Activated T-cell treated with anti-CD3 and anti-CD28 coated beads, Interleukin-2, amount 50 U/mL, for 1 hour (primary cell): ENCODE results near the gene RNF223.
"Not testable (repeated sequence)": the region's sequence is repeated elsewhere in the genome, so short reads cannot be mapped to it uniquely, and the experiment has no call there.

Source experiments
- DNase-seq: peaks from one replicate; pipeline ENCODE4 v3.0.0-alpha.2; 2020

RNF223 gene

DNA sequence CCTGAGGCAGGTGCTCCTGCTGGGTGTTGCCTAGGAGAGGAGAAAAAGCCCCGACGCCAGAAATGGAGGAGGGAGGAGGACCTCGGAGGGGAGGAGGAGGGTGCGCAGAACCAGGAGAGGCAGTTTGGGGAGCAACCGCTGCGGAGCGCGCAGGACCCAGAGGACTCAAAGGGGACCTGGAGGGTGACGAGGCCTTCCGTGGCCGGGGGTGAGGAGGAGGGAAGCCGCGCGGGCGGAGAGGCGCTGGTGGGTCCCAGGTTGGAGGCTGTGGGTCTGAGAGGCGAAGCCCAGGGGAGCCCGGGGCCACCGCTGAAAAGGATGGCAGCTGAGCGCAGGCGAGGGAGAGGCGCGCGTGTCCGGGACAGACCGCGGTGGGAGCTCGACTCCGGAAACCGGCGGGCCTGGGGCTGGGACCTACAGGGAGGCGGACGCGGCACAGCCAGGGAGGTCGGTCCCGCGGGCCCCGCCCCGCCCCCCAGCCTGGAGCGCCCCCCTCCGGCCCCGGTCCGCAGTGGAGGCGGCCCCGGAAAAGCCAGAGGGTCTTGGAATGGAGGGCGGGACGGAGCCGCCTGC lies 15.1 kb downstream of the RNF223 start:
- DNase-seq = no peak

DNA sequence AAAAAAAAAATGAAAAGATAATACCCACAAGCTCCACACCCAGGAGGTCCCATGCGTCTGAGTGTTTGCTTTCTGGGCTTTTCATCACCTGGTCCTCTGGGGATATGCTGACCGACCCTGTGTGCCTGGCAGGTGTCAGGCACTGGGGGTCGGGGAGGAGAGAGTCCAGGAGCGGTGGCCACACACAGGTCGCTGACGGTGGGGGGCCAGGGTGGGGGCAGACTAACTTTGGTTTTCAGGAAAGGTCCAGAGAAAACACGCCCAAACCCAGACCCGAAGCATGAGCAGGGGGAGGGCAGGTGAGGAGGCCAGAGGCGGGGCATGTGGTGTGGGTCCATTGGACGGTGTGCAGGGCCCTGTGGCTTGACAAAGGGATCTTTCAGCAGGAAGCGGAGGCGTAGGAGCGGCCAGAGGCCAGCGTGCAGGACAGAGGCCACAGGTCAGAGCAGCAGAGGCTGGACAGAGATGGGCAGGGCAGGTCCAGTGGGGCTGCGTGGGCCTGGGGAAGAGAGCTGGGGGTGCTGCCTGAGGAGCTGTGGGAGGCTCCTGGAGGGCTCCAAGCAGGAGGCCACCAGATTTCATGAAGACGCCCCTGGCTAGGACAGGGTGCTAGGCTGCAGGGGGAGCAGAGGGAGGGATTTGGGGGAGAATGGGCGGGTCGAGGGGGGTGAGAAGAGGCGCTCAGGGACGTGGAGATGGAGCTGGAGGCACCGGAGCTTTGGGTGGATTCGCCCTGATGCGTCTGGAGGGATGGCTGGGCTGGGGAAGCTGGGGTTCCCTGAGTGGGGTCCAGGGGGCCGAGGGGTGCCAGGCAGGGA lies 15.8 kb downstream of the RNF223 start:
- DNase-seq = no peak

DNA sequence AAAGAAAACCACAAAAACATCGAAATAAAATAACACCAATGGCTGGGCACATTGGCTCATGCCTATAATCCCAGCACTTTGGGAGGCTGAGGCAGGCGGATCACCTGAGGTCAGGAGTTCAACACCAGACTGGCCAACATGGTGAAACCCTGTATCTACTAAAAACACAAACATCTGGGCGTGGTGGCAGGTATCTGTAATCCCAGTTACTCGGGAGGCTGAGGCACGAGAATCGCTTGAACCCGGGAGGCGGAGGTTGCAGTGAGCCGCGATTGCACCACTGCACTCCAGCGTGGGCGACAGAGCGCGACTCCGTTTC lies 16.4 kb downstream of the RNF223 start:
- DNase-seq = not testable (repeated sequence)

DNA sequence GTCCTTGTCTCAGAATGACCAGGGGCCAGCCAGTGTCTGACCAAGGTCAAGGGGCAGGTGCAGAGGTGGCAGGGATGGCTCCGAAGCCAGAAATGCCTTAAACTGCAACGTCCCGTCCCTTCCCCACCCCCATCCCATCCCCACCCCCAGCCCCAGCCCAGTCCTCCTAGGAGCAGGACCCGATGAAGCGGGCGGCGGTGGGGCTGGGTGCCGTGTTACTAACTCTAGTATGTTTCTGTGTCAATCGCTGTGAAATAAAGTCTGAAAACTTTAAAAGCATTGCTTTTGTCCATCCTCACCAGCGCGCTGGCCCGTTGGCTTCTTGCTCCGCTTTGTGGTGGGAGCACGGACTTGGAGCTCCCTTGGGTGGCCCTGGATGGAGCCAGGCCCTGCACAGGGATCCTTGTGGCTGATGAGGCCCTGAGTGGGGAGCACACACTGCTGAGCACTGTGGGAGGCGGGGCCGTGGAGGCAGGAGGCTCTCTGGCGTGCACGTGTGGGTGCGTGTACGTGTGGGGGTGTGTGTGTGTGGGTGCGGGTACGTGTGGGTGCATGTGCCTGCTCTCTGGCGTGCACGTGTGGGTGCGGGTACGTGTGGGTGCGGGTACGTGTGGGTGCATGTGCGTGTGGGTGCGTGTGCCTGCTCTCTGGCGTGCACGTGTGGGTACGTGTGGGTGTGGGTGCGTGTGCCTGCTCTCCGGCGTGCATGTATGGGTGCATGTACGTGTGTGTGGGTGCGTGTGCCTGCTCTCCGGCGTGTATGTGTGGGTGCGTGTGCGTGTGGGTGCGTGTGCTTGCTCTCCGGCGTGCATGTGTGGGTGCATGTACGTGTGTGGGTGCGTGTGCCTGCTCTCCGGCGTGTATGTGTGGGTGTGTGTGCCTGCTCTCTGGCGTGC lies 18.0 kb downstream of the RNF223 start:
- DNase-seq = no peak

DNA sequence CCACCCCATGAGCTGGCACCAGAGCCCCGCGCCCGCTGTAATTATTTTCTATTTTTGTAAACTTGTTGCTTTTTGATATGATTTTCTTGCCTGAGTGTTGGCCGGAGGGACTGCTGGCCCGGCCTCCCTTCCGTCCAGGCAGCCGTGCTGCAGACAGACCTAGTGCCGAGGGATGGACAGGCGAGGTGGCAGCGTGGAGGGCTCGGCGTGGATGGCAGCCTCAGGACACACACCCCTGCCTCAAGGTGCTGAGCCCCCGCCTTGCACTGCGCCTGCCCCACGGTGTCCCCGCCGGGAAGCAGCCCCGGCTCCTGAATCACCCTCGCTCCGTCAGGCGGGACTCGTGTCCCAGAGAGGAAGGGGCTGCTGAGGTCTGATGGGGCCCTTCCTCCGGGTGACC lies 19.1 kb downstream of the RNF223 start:
- DNase-seq = no peak

DNA sequence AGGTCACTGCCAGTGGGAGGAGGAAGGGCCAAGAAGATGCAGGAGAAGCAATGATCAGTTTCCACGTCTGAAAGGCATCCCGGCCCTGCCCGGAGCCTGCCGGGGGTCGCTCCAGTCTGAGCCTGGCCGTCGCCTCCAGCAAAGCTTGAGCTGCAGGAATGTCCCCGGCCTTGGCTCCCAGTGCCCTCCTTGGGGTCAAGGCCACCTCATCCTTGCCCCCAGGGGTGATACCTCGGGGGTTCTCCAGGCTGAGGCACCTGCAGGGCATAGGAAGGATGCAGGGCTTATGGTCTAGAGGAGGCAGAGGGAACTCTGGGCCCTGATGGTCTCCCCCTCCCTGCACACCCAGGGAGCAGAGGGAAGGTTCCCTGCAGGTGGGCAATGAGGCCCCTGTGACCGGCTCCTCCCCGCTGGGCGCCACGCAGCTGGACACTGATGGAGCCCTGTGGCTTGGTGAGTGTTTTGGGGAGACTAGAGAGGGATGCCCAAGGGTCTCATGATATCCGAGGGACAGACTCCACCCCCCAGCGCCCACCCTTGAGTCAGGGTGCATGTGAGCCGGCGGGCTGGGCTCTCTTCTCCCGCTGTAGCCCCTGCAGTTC lies 19.9 kb downstream of the RNF223 start:
- no peak for DNase-seq

DNA sequence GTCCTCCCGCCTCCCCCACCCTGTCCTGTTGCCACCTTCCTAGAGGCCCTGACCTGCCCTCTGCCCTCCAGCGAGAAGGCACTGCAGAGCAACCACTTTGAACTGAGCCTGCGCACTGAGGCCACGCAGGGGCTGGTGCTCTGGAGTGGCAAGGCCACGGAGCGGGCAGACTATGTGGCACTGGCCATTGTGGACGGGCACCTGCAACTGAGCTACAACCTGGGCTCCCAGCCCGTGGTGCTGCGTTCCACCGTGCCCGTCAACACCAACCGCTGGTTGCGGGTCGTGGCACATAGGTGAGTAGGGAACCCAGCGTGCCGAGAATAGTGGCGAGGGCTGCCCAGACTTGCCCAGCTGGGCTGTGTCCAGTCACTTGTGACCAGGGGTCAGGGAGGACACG lies 20.4 kb downstream of the RNF223 start:
- no peak for DNase-seq

DNA sequence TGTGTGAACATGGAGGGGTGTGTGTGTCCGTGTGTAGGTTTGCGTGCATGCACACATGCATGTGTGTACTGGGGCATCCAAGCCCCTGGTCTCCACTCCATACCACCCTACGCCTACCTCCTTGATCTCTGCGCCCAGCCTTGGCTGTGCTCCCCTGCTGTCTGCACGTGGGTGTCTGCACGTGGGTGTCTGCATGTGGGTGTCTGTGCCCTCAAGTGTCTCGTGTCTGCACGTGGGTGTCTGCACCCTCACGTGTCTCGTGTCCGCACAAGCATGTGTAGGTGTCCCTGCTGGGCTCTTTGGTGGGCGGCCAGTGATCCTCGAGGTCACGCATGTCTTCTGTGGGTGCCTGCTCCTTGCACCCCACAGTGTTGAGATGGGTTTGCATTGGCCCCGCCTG lies 21.1 kb downstream of the RNF223 start:
- DNase-seq = no peak

DNA sequence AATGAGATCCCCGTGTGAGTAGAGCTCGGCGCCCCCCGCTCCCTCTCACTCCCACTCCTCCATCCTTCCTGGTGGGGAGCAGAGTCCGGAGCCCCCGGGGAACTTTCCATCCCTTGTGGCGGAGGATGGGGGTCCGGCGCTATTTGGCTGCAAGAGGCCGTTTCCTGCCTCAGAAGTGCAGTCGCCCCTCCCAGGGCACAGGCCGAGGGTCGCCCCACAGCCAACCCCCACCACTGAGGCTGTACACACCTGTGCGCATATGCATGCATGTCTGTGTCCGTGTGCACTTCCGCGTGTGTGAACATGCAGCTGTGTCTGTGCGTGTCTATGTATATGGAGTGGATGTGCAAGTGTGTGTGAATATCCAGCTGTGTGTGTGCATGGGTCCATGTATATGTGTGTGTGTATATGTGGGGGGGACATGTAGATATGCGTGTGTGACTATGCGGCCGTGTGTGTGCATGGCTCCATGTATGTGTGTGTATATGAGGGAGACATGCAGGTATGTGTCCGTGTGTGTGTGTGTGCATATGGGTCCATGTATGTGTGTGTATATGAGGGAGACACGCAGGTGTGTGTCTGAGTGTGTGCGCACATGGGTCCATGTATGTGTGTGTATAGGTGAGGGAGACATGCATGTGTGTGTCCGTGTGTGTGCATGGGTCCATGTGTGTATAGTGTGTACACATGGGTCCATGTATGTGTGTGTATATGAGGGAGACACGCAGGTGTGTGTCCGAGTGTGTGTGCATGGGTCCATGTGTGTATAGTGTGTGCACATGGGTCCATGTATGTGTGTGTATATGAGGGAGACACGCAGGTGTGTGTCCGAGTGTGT lies 21.9 kb downstream of the RNF223 start:
- DNase-seq = no peak

DNA sequence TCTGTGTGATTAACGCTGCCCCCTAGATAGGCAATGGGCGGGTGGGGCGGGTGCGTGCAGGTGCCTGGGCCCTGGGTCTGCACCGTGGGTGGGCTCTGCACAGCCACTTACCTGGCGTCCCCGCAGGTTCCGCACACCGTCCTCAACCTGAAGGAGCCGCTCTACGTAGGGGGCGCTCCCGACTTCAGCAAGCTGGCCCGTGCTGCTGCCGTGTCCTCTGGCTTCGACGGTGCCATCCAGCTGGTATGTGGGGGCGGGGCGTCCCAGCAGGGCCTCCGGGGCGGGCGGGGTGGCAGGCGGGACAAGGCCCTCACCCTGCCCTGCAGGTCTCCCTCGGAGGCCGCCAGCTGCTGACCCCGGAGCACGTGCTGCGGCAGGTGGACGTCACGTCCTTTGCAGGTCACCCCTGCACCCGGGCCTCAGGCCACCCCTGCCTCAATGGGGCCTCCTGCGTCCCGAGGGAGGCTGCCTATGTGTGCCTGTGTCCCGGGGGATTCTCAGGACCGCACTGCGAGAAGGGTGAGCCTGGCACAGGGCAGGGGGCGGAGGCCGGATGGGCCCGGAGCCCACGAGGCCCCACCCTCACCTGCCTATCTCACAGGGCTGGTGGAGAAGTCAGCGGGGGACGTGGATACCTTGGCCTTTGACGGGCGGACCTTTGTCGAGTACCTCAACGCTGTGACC lies 22.8 kb downstream of the RNF223 start:
- DNase-seq = no peak

DNA sequence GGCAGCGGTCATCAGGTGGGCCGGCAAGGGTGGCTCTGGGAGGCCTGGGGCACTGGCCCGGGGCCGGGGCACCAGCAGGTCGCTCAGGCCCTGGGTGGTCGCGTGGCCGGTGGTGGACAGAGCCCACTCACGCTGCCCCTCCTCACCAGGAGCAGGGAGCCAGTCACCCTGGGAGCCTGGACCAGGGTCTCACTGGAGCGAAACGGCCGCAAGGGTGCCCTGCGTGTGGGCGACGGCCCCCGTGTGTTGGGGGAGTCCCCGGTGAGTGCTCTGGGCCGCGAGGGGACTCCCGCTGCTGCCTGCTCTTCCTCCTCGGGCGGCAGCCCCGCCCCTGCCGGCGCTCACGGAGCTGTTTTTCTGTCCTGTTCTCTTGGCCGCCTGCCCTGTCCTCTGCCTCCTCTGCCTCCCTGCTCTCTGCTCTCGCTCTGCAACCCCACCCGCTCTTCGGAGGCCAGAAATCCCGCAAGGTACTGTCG lies 23.5 kb downstream of the RNF223 start:
- DNase-seq = no peak

DNA sequence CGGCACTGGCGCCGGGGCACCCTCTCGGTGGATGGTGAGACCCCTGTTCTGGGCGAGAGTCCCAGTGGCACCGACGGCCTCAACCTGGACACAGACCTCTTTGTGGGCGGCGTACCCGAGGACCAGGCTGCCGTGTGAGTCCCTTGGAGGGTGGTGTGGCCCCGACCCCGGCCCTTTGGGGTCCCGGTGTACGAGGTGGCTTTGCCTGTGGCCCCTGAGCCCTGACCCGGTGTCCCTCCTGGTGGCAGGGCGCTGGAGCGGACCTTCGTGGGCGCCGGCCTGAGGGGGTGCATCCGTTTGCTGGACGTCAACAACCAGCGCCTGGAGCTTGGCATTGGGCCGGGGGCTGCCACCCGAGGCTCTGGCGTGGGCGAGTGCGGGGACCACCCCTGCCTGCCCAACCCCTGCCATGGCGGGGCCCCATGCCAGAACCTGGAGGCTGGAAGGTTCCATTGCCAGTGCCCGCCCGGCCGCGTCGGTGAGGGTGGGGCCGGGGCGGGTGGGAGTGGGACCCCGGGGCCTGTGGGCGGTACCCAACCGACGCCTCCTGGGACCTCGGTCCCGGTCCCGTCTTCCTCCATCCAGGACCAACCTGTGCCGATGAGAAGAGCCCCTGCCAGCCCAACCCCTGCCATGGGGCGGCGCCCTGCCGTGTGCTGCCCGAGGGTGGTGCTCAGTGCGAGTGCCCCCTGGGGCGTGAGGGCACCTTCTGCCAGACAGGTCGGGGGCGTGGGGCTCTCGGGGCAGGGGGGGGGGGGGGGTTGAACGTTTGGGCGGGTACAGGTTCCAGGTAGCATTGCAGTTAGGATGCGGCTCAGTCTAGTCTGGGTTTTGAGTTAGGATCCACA lies 24.6 kb downstream of the RNF223 start:
- no peak for DNase-seq

DNA sequence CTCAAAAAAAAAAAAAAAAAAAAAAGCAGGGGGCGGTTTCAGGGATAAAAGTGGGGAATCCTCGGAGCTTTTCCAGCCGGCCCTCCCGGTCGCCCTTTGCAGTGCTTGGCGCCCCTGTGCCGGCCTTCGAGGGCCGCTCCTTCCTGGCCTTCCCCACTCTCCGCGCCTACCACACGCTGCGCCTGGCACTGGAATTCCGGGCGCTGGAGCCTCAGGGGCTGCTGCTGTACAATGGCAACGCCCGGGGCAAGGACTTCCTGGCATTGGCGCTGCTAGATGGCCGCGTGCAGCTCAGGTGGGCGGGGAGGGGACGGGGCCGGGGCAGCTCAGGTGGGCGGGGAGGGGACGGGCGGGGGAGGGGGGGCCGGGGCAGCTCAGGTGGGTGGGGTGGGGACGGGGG lies 25.3 kb downstream of the RNF223 start:
- DNase-seq = no peak

DNA sequence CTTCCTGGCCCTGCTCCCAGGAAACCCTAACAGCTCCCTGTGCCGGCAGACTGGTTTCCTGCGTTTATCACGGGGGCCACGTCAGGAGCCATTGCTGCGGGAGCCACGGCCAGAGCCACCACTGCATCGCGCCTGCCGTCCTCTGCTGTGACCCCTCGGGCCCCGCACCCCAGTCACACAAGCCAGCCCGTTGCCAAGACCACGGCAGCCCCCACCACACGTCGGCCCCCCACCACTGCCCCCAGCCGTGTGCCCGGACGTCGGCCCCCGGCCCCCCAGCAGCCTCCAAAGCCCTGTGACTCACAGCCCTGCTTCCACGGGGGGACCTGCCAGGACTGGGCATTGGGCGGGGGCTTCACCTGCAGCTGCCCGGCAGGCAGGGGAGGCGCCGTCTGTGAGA lies 26.1 kb downstream of the RNF223 start:
- DNase-seq = no peak

DNA sequence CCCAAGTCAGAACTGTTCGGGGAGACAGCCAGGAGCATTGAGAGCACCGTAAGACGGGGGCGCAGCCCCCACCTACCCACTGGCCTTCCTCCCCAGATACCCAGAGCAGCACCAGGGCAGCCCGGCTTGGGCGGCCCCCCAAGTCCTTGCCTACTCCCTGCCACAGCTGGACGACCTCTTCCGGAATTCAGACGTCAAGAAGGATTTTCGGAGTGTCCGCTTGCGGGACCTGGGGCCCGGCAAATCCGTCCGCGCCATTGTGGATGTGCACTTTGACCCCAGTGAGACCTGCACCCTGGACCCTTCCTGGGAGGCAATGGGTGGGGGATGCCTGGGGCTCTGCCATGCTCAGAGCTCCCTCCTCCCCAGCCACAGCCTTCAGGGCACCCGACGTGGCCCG lies 26.7 kb downstream of the RNF223 start:
- DNase-seq = no peak

DNA sequence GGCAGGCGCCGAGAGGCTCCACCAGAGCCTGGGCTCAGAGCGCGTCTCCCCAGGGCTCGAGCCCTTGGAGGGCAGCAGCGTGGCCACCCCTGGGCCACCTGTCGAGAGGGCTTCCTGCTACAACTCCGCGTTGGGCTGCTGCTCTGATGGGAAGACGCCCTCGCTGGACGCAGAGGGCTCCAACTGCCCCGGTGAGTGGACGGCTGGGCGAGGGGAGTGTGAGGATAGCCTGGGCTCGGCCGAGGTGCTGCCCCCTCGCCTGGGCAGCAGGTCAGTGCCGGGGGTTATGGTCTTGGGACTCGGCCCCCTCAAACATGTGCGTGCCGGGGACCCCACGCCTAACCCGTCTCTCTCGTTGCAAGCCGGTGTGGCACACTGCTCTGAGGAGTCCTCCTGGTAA lies 27.3 kb downstream of the RNF223 start:
- DNase-seq = no peak

DNA sequence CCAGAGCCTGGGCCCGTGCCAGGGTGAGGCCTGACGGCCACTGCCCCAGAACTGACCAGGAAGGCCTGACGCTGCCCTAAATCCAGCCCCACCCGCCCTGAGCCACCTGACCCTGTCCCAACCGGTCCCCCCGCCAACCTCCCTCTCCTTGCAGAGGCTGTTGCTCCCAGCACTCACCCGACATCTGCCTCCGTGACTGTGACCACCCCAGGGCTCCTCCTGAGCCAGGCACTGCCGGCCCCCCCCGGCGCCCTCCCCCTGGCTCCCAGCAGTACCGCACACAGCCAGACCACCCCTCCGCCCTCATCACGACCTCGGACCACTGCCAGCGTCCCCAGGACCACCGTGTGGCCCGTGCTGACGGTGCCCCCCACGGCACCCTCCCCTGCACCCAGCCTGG lies 27.9 kb downstream of the RNF223 start:
- no peak for DNase-seq

DNA sequence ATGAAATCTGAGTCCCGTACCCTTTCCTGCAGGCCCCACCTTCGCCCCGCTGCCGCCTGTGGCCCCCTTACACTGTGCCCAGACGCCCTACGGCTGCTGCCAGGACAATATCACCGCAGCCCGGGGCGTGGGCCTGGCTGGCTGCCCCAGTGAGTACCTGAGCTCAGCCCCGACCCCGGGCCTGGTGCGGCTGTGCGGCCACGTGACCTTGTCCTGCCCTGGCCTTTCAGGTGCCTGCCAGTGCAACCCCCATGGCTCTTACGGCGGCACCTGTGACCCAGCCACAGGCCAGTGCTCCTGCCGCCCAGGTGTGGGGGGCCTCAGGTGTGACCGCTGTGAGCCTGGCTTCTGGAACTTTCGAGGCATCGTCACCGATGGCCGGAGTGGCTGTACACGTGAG lies 29.0 kb downstream of the RNF223 start:
- DNase-seq = no peak

DNA sequence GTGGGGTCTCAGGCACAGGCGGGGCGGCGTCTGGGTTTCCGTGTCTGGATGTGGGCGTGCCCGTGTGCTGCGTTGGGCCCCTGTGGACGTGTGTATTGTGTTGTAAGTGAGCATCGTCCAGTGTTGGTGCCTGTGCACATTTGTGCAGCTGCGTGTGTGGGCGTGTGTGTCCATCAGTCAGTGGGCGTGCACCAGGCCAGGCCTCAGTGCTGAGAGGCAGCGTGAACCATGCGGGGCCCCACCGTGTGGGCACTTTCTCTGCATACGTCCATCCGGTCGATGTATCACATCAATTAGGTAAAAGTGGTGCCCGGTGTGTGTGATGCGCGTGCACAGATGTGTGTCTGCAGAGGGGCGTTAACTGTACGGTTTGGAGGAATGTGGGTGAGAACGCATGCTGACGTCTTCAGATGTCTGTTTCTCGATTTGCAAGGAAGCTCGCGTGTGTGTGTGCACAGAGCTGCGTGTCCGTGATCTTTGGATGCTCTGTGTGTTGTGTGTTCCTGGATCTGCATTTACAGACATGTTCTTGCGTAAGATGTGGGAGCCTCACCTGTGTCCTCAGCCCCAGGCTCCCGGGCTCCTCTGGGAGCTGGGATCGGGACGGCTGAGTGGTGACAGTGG lies 29.5 kb downstream of the RNF223 start:
- DNase-seq = no peak

DNA sequence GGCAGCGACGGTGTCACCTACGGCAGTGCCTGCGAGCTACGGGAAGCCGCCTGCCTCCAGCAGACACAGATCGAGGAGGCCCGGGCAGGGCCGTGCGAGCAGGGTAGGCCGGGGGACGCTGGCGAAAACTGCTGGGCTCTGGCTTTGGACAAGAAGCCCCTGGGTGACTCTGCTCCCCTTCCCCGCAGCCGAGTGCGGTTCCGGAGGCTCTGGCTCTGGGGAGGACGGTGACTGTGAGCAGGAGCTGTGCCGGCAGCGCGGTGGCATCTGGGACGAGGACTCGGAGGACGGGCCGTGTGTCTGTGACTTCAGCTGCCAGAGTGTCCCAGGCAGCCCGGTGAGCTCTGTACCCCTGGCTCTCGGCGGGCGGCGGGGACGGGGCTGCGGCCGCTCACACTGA lies 30.2 kb downstream of the RNF223 start:
- DNase-seq = no peak
